Liver (tissue), 9 donors: Measurements from ENCODE around the gene HOXD11. TPM values are rescaled to one million over a fixed set of nuclear protein-coding genes. Genes with fewer than 3 reads are reported as not detected.

Source experiments
- DNase-seq: peaks from one replicate; pipeline ENCODE4 v3.0.0-alpha.2; 2017; ENCODE audit warnings: low spot score
- H3K27ac ChIP-seq, 2 donors: one replicate each; pipeline ENCODE4 v1.7.0; 2013; ENCODE audit warnings: inconsistent platforms in 2 of 2, low read length in 2 of 2, control low read depth in 1 of 2, low read depth in 1 of 2, mild to moderate bottlenecking in 1 of 2
- H3K27me3 ChIP-seq, 4 donors: one replicate each; pipeline versions ENCODE4 v1.6.1 to v1.7.0; 2013; ENCODE audit warnings: low read length in 3 of 4, inconsistent platforms in 1 of 4, mild to moderate bottlenecking in 1 of 4, moderate library complexity in 1 of 4; ENCODE audit not compliant: control insufficient read depth in 4 of 4, insufficient read depth in 4 of 4
- H3K36me3 ChIP-seq, 4 donors: one replicate each; pipeline versions ENCODE4 v1.6.1 to v1.7.0; 2013; ENCODE audit warnings: low read length in 3 of 4, mild to moderate bottlenecking in 3 of 4, low read depth in 1 of 4, moderate library complexity in 1 of 4; ENCODE audit not compliant: control insufficient read depth in 4 of 4, insufficient read depth in 3 of 4
- H3K4me1 ChIP-seq, 4 donors: one replicate each; pipeline versions ENCODE4 v1.6.1 to v1.7.0; 2013; ENCODE audit warnings: low read length in 3 of 4, mild to moderate bottlenecking in 3 of 4, moderate library complexity in 1 of 4; ENCODE audit not compliant: control insufficient read depth in 4 of 4, insufficient read depth in 4 of 4
- H3K4me3 ChIP-seq, 3 donors: one replicate each; pipeline versions ENCODE4 v1.6.1 to v1.7.0; 2013; ENCODE audit warnings: low read length in 3 of 3, control low read depth in 1 of 3, low read depth in 1 of 3, mild to moderate bottlenecking in 1 of 3
- H3K9ac ChIP-seq, 2 donors: one replicate each; pipeline ENCODE4 v1.7.0; 2013; ENCODE audit warnings: low read length in 2 of 2, mild to moderate bottlenecking in 2 of 2, moderate library complexity in 2 of 2, control low read depth in 1 of 2, low read depth in 1 of 2
- H3K9me3 ChIP-seq, 4 donors: one replicate each; pipeline versions ENCODE4 v1.6.1 to v1.7.0; 2013; ENCODE audit warnings: low read length in 3 of 4; ENCODE audit not compliant: control insufficient read depth in 4 of 4
- FOXA2 ChIP-seq: IDR thresholded peaks from 2 replicates; pipeline ENCODE4 v1.6.1; 2016; ENCODE audit warnings: antibody characterized with exemption
- GABPA ChIP-seq, 2 donors: IDR thresholded peaks in 1 of 2; conservative IDR thresholded peaks in 1 of 2; 2 replicates each; pipeline ENCODE4 v1.6.1; 2016; ENCODE audit warnings: antibody characterized with exemption in 2 of 2, mild to moderate bottlenecking in 1 of 2, moderate library complexity in 1 of 2
- HNF4G ChIP-seq: IDR thresholded peaks from 2 replicates; pipeline ENCODE4 v1.6.1; 2016; ENCODE audit warnings: antibody characterized with exemption
- JUND ChIP-seq, 2 donors: IDR thresholded peaks; 2 replicates each; pipeline ENCODE4 v1.6.1; 2016; ENCODE audit warnings: antibody characterized with exemption in 2 of 2
- NR2F2 ChIP-seq: IDR thresholded peaks from 2 replicates; pipeline ENCODE4 v1.6.1; 2016; ENCODE audit warnings: antibody characterized with exemption
- RAD21 ChIP-seq, 2 donors: IDR thresholded peaks; 2 replicates each; pipeline ENCODE4 v1.6.1; 2016; ENCODE audit warnings: antibody characterized with exemption in 2 of 2, mild to moderate bottlenecking in 2 of 2
- RXRA ChIP-seq, 2 donors: IDR thresholded peaks; 2 replicates each; pipeline ENCODE4 v1.6.1; 2017 to 2018; ENCODE audit warnings: antibody characterized with exemption in 2 of 2, mild to moderate bottlenecking in 1 of 2
- SP1 ChIP-seq: IDR thresholded peaks from 2 replicates; pipeline ENCODE4 v1.6.1; 2018; ENCODE audit warnings: antibody characterized with exemption, mild to moderate bottlenecking
- TAF1 ChIP-seq: conservative IDR thresholded peaks from 2 replicates; pipeline ENCODE4 v1.6.1; 2016; ENCODE audit warnings: antibody characterized with exemption, mild to moderate bottlenecking
- WGBS: extraction: QIAGEN DNeasy Blood & Tissue Kit; methylation state at CpG from one replicate; pipeline ENCODE4 v1.1.7; 2013; 5-methylcytosine and 5-hydroxymethylcytosine counted together
- polyA plus RNA-seq, 2 donors: library from polyadenylated mRNA; stranded (reverse) in 1 of 2; unstranded in 1 of 2; fragments of 200-250 nt in 1 of 2; fragments of >200 nt in 1 of 2; fragmentation: Nextera tagmentation in 1 of 2; extraction: Ambion mirVana in 1 of 2; gene quantifications; one replicate each; pipeline versions ENCODE4 v1.2.1 to v1.2.3, GENCODE V29; 2013 to 2015
- total RNA-seq, 2 donors: library from RNA; depleted of rRNA; stranded (reverse); fragments of >200 nt; gene quantifications; one replicate each; pipeline ENCODE4 v1.2.3, GENCODE V29; 2014
- TF ChIP-seq, protein P1 (sequence below): IDR thresholded peaks from 2 replicates; pipeline ENCODE4 v1.6.1; 2016; ENCODE audit warnings: antibody characterized with exemption
- TF ChIP-seq, protein P2 (sequence below): fragments of 150-350 bp; IDR thresholded peaks from 2 replicates; pipeline ENCODE4 v1.5.1; 2017; ENCODE audit warnings: improper control_type of control experiment, low read depth, low read length; ENCODE audit not compliant: missing input control
- TF ChIP-seq, protein P3 (sequence below): IDR thresholded peaks from 2 replicates; pipeline ENCODE4 v1.6.1; 2016; ENCODE audit warnings: antibody characterized with exemption
- TF ChIP-seq, protein P4 (sequence below): IDR thresholded peaks from 2 replicates; pipeline ENCODE4 v1.6.1; 2016; ENCODE audit warnings: antibody characterized with exemption
- TF ChIP-seq, protein P5 (sequence below): IDR thresholded peaks from 2 replicates; pipeline ENCODE4 v1.6.1; 2016; ENCODE audit warnings: antibody characterized with exemption, mild to moderate bottlenecking
- donor health status: healthy.
- donor health status: healthy.
- donor health status: healthy.
- donor health status: healthy.
- donor health status: healthy.

HOXD11 gene
- total and polyA plus RNA-seq, 4 donors, result not detected

DNA sequence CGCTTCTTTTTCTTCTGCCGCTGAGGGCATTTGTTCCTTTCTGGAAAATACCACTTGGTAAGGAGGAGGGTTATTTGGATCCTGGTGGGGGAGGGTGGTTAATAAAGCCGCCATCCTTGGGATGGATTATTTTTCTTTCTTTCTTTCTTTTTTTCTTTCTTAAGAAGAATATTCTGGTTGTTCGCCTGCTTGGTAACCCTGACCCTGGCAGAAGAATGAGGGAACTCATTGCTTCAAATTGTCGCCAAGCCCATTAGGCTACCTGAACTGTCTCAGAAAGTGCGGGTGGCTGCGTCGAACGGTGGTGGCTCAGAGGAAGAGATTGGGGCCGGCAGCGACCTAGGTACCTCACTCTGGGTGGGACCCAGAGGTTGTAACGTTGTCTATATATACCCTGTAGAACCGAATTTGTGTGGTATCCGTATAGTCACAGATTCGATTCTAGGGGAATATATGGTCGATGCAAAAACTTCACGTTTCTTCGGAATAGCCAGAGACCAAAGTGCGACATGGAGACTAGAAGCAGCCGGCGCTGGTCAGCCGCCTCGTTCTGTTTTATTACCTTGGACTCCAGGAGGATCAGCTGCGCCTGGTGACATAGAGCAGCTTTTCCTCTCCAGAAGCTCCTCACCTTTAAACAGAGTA lies 43.0 kb downstream of the HOXD11 start:
- Histone ChIP-seq H3K9me3 (no peaks in the 10 kb centered on the region), H3K27me3 (peaks cover 8 to 38% (median 24%) of the 10 kb centered on the region in 4 donors), H3K9ac (no peak overlapping the region), H3K4me1 (peaks cover 0 to 8% (median 7%) of the 10 kb centered on the region in 4 donors), H3K27ac (no peak overlapping the region), H3K4me3 (no peak overlapping the region), H3K36me3 (no peaks in the 10 kb centered on the region)
- DNase-seq, result no peak
- WGBS, result 16% methylated on average over 24 of the region's 24 CpGs
- TF ChIP-seq, protein P1, sequence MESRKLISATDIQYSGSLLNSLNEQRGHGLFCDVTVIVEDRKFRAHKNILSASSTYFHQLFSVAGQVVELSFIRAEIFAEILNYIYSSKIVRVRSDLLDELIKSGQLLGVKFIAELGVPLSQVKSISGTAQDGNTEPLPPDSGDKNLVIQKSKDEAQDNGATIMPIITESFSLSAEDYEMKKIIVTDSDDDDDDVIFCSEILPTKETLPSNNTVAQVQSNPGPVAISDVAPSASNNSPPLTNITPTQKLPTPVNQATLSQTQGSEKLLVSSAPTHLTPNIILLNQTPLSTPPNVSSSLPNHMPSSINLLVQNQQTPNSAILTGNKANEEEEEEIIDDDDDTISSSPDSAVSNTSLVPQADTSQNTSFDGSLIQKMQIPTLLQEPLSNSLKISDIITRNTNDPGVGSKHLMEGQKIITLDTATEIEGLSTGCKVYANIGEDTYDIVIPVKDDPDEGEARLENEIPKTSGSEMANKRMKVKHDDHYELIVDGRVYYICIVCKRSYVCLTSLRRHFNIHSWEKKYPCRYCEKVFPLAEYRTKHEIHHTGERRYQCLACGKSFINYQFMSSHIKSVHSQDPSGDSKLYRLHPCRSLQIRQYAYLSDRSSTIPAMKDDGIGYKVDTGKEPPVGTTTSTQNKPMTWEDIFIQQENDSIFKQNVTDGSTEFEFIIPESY, result no peak
- TF ChIP-seq, protein P2, sequence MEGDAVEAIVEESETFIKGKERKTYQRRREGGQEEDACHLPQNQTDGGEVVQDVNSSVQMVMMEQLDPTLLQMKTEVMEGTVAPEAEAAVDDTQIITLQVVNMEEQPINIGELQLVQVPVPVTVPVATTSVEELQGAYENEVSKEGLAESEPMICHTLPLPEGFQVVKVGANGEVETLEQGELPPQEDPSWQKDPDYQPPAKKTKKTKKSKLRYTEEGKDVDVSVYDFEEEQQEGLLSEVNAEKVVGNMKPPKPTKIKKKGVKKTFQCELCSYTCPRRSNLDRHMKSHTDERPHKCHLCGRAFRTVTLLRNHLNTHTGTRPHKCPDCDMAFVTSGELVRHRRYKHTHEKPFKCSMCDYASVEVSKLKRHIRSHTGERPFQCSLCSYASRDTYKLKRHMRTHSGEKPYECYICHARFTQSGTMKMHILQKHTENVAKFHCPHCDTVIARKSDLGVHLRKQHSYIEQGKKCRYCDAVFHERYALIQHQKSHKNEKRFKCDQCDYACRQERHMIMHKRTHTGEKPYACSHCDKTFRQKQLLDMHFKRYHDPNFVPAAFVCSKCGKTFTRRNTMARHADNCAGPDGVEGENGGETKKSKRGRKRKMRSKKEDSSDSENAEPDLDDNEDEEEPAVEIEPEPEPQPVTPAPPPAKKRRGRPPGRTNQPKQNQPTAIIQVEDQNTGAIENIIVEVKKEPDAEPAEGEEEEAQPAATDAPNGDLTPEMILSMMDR, result no peak
- TF ChIP-seq RXRA (IDR thresholded peaks at IDR 0.05) (no peak), JUND (IDR thresholded peaks at IDR 0.05) (no peak), HNF4G (no peak), NR2F2 (no peak), GABPA (IDR thresholded peaks at IDR 0.05 in 1 of 2, conservative IDR thresholded peaks at IDR 0.05 in 1 of 2) (no peak)

DNA sequence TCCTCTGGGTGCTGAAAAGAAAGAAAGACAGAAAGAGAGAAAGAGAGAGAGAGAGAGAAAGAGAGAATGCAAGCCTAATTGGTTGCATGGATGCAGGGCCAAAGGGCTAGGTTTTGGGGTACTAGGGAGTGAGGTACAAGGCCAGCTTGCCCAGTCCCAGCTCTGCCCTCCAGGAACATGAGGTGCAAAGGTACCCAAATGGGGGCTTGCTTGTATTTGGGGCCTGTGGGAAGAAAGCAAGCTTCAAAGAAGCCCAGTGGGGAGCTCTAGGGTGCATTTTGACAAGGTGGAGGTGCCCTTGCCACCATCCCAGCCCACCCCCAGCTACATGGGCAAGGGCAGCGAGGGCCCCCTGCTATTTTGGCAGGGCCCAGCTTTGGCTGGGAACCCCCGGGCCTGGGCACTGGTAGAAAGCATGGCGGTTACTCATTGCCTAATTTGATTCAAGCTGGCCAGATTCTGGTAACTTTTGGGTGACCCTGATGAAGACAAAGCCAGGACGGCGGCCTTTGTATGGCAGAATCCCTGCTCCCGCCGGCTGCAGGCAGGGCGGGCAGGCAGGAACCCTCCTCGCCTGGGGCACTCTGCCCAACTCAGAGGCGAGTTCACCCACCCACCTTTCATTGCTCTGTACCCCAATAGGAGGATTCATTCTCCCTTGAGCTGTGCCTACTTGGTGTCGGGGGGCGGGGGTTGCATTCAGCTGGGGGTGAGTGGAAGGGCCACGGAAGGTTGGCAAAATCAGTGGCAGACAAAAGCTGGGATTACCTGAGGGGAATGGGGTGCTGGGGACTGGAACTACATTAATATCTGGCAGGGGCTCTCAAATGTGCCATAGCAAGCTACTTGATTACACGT lies 43.7 kb downstream of the HOXD11 start:
- Histone ChIP-seq H3K27me3 (peaks cover 8 to 42% (median 25%) of the 10 kb centered on the region in 4 donors), H3K9ac (no peak overlapping the region), H3K4me3 (no peak overlapping the region), H3K36me3 (no peaks in the 10 kb centered on the region), H3K4me1 (peaks cover 0 to 8% (median 7%) of the 10 kb centered on the region in 4 donors), H3K9me3 (no peaks in the 10 kb centered on the region), H3K27ac (no peak overlapping the region)
- 27% methylated on average over 14 of the region's 14 CpGs for WGBS
- no peak for DNase-seq
- TF ChIP-seq JUND (IDR thresholded peaks at IDR 0.05) (no peak), HNF4G (no peak), RAD21 (IDR thresholded peaks at IDR 0.05) (no peak), FOXA2 (no peak), GABPA (IDR thresholded peaks at IDR 0.05 in 1 of 2, conservative IDR thresholded peaks at IDR 0.05 in 1 of 2) (no peak), TAF1 (no peak), RXRA (IDR thresholded peaks at IDR 0.05) (no peak), NR2F2 (no peak), SP1 (no peak)
- TF ChIP-seq, protein P3, sequence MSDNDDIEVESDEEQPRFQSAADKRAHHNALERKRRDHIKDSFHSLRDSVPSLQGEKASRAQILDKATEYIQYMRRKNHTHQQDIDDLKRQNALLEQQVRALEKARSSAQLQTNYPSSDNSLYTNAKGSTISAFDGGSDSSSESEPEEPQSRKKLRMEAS, result no peak
- TF ChIP-seq, protein P1, result no peak
- TF ChIP-seq, protein P4, sequence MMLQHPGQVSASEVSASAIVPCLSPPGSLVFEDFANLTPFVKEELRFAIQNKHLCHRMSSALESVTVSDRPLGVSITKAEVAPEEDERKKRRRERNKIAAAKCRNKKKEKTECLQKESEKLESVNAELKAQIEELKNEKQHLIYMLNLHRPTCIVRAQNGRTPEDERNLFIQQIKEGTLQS, result no peak
- TF ChIP-seq, protein P5, sequence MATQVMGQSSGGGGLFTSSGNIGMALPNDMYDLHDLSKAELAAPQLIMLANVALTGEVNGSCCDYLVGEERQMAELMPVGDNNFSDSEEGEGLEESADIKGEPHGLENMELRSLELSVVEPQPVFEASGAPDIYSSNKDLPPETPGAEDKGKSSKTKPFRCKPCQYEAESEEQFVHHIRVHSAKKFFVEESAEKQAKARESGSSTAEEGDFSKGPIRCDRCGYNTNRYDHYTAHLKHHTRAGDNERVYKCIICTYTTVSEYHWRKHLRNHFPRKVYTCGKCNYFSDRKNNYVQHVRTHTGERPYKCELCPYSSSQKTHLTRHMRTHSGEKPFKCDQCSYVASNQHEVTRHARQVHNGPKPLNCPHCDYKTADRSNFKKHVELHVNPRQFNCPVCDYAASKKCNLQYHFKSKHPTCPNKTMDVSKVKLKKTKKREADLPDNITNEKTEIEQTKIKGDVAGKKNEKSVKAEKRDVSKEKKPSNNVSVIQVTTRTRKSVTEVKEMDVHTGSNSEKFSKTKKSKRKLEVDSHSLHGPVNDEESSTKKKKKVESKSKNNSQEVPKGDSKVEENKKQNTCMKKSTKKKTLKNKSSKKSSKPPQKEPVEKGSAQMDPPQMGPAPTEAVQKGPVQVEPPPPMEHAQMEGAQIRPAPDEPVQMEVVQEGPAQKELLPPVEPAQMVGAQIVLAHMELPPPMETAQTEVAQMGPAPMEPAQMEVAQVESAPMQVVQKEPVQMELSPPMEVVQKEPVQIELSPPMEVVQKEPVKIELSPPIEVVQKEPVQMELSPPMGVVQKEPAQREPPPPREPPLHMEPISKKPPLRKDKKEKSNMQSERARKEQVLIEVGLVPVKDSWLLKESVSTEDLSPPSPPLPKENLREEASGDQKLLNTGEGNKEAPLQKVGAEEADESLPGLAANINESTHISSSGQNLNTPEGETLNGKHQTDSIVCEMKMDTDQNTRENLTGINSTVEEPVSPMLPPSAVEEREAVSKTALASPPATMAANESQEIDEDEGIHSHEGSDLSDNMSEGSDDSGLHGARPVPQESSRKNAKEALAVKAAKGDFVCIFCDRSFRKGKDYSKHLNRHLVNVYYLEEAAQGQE, result no peak
